ENCODE results near the gene TRAK1.

The TRAK1 gene

DNA sequence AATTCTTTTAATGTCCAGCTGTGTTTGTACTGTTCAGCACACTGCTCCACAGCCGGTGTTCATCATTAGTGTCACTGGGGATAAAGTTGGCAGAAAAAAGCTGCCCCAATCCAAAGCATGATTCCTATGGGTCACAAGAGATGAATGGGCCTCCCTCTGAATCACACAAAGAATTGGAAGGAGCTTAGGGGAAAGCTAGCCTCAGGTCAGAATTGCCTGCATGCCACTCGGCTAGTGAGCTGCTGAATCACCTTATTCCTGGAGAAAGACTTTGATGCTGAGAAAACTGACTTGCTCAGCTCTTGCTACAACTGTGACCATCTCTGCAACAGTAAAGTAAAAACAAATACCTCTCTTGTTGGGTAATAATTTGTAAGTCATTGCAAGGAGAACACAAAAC is 171.4 kb downstream of the TRAK1 start:
- no peak overlapping the region for H3K27ac ChIP-seq (ENCODE audit: low read length)
- H3K79me2 ChIP-seq (ENCODE audit: low read length) = no peaks in the 10 kb centered on the region
- H2AFZ ChIP-seq (ENCODE audit: low read depth, low read length) = no peak overlapping the region
- no peaks in the 10 kb centered on the region for H3K9me3 ChIP-seq (ENCODE audit: insufficient read depth, low read length)
- no peaks in the 10 kb centered on the region for H3K4me1 ChIP-seq (ENCODE audit: low read length)
- peaks cover 25% of the 10 kb centered on the region for H3K27me3 ChIP-seq (ENCODE audit: low read depth, low read length)
- no peak overlapping the region for H3K4me3 ChIP-seq (ENCODE audit: low read length)
- H3K4me2 ChIP-seq (ENCODE audit: low read length) = no peak overlapping the region
- H3K36me3 ChIP-seq (replicated peaks; ENCODE audit: low read depth, low read length) = no peaks in the 10 kb centered on the region
- no peak overlapping the region for H3K9ac ChIP-seq (ENCODE audit: low read length)
- TF ChIP-seq, protein P1, sequence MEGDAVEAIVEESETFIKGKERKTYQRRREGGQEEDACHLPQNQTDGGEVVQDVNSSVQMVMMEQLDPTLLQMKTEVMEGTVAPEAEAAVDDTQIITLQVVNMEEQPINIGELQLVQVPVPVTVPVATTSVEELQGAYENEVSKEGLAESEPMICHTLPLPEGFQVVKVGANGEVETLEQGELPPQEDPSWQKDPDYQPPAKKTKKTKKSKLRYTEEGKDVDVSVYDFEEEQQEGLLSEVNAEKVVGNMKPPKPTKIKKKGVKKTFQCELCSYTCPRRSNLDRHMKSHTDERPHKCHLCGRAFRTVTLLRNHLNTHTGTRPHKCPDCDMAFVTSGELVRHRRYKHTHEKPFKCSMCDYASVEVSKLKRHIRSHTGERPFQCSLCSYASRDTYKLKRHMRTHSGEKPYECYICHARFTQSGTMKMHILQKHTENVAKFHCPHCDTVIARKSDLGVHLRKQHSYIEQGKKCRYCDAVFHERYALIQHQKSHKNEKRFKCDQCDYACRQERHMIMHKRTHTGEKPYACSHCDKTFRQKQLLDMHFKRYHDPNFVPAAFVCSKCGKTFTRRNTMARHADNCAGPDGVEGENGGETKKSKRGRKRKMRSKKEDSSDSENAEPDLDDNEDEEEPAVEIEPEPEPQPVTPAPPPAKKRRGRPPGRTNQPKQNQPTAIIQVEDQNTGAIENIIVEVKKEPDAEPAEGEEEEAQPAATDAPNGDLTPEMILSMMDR (IDR thresholded peaks at IDR 0.05; ENCODE audit: low read depth, low read length) = no peak
- no peak for TF ChIP-seq EZH2phosphoT487 (IDR thresholded peaks at IDR 0.05; ENCODE audit: low read depth)
- H4K20me1 ChIP-seq (ENCODE audit: insufficient read depth, low read length) = no peaks in the 10 kb centered on the region

DNA sequence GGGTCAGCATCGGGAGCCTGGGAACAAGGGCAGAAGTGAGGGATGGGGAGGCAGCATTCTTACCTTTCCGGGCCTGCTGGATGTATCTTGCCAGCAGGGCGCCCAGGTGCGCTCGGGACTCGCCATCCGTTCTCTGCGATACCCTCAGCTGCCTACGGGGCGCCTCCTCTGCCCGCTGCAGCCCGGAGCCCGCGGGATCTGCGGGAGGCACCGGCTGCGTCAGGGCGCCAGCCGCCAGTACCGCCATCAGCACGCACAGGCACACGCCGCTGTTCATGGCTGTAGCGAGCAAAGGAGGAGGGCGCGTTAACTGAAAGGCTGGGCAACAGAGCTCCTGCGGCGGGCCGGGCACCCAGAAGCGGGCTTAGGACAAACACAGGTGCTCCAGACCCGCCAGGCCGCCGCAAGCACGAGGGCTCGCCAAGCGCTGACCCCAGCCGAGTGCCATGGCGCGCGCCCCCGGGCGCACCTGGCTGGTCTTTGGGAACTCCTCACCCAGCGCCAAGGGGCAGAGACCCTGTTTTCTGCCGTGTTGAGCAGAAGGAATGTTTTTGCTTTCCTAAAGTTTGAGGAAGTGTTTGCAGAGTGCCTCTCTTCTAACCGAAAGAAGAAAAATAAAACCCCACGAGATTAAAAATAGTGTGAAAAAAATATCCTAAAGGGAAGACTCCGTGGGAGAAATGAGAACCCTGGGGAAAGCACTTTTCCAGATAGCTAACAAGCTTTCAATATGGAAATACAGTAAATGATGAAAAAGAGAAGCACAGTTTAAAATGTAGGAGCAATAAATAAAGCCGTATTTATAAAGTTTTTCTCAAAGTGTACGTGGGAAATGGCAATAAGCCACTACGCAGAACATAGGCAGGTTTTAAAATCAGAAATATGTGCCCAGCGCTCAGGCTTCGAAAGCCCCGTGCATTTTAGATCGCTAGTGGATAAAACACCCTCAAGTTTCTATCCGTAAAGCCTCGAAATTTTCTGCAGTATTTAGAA is 172.5 kb downstream of the TRAK1 start:
- Histone ChIP-seq H2AFZ (ENCODE audit: low read depth, low read length) (no peak overlapping the region), H3K4me3 (ENCODE audit: low read length) (no peak overlapping the region), H3K27me3 (ENCODE audit: low read depth, low read length) (peaks cover 22% of the 10 kb centered on the region), H3K36me3 (replicated peaks; ENCODE audit: low read depth, low read length) (no peaks in the 10 kb centered on the region), H3K4me1 (ENCODE audit: low read length) (no peaks in the 10 kb centered on the region), H3K27ac (ENCODE audit: low read length) (no peak overlapping the region), H3K9ac (ENCODE audit: low read length) (no peak overlapping the region), H3K9me3 (ENCODE audit: insufficient read depth, low read length) (no peaks in the 10 kb centered on the region), H4K20me1 (ENCODE audit: insufficient read depth, low read length) (no peaks in the 10 kb centered on the region), H3K79me2 (ENCODE audit: low read length) (no peaks in the 10 kb centered on the region), H3K4me2 (ENCODE audit: low read length) (no peak overlapping the region)
- TF ChIP-seq, protein P1 (IDR thresholded peaks at IDR 0.05; ENCODE audit: low read depth, low read length) = no peak

DNA sequence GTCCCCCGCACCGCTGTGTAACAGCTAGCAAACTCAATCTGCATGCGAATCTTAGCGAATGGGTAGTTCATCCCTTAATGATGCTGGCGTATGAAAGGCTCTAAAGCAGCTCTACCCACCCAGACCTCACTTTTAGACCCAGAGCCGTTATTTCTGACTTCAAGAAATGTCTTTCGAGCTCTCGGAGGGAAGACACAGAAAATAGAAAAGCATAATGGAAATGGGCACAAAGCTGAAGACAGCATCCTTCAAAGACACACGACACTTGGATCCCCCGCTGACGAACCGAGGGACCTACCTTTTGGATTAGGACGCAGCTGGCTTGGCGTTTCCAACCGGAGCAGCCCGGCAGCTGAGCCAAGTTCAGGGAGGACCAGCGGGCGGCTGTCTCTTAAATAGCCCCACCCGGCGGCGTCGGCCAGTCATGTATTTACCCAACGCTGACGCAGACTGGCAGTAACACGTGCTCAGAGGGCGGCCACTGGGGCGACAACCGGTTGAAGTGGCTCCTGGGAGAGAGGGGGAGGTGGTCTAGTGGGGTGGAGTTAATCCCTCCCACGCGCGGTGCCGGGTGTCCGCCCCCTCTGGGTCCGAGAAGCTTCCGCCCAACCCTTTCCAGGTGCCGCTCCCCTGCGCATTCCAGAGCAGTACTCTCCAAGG is 173.4 kb downstream of the TRAK1 start:
- peaks cover 28% of the 10 kb centered on the region for H3K27me3 ChIP-seq (ENCODE audit: low read depth, low read length)
- no peaks in the 10 kb centered on the region for H3K4me1 ChIP-seq (ENCODE audit: low read length)
- no peak overlapping the region for H3K4me3 ChIP-seq (ENCODE audit: low read length)
- no peak overlapping the region for H3K4me2 ChIP-seq (ENCODE audit: low read length)
- TF ChIP-seq, protein P1 (IDR thresholded peaks at IDR 0.05; ENCODE audit: low read depth, low read length) = no peak
- TF ChIP-seq EZH2phosphoT487 (IDR thresholded peaks at IDR 0.05; ENCODE audit: low read depth) = no peak
- no peaks in the 10 kb centered on the region for H3K79me2 ChIP-seq (ENCODE audit: low read length)
- H3K27ac ChIP-seq (ENCODE audit: low read length) = no peak overlapping the region
- H3K36me3 ChIP-seq (replicated peaks; ENCODE audit: low read depth, low read length) = no peaks in the 10 kb centered on the region
- no peaks in the 10 kb centered on the region for H3K9me3 ChIP-seq (ENCODE audit: insufficient read depth, low read length)
- no peak overlapping the region for H2AFZ ChIP-seq (ENCODE audit: low read depth, low read length)
- no peaks in the 10 kb centered on the region for H4K20me1 ChIP-seq (ENCODE audit: insufficient read depth, low read length)
- H3K9ac ChIP-seq (ENCODE audit: low read length) = no peak overlapping the region

Data from OCI-LY3 (cell line).